ENCODE results near the gene LPCAT3.

Gene LPCAT3

GRCh38 chr12:6968426-6968825, 49.9 kb downstream of the LPCAT3 start:
- DNase-seq (ENCODE audit: low read depth, low spot score): no peak
- peak overlapping the region; percentile 72; the same call in 1 of the 2 replicates for H3K4me3 ChIP-seq (ENCODE audit: low read length)

GRCh38 chr12:6967651-6968100, 50.6 kb downstream of the LPCAT3 start:
- DNase-seq (ENCODE audit: low read depth, low spot score): no peak

GRCh38 chr12:6966351-6966750, 51.9 kb downstream of the LPCAT3 start:
- no peak overlapping the region for H3K4me3 ChIP-seq (ENCODE audit: low read length)
- DNase-seq (ENCODE audit: low read depth, low spot score): peak; percentile 85

More at GRCh38 chr12:6967651-6968100, 50.6 kb downstream of the LPCAT3 start:
- no peak overlapping the region for H3K4me3 ChIP-seq (ENCODE audit: low read length)

- no peak for DNase-seq (ENCODE audit: low read depth, low spot score)
- H3K4me3 ChIP-seq (ENCODE audit: low read length): no peak overlapping the region
These were observed 52.6 kb downstream of the LPCAT3 start for GRCh38 chr12:6965714-6966113.

- DNase-seq (ENCODE audit: low read depth, low spot score): peak; percentile 82
- H3K4me3 ChIP-seq (ENCODE audit: low read length): no peak overlapping the region
These were observed 53.1 kb downstream of the LPCAT3 start for GRCh38 chr12:6965026-6965661.

DNA sequence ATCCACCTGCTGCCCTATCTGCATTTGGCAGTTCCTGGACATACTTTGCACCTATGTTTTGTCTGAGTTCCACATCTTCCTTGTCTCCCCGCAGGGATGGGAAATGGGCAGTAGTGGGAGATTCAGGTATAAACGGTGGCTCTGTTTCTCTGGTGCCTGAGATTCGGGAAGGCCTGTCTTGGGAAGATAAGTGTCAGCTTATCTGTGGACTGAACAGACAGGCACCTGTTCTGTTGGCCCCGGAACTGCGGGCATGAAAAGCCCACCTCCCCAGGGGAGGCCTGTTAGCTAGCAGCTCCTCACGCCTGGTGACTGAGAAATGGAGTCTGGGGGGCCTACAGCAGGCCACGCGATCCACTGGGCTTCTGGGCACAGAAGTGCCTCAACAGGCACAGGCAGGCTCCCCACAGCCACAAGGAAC, 53.7 kb downstream of the LPCAT3 start:
- no peak for DNase-seq (ENCODE audit: low read depth, low spot score)
- no peak overlapping the region for H3K4me3 ChIP-seq (ENCODE audit: low read length)

DNA sequence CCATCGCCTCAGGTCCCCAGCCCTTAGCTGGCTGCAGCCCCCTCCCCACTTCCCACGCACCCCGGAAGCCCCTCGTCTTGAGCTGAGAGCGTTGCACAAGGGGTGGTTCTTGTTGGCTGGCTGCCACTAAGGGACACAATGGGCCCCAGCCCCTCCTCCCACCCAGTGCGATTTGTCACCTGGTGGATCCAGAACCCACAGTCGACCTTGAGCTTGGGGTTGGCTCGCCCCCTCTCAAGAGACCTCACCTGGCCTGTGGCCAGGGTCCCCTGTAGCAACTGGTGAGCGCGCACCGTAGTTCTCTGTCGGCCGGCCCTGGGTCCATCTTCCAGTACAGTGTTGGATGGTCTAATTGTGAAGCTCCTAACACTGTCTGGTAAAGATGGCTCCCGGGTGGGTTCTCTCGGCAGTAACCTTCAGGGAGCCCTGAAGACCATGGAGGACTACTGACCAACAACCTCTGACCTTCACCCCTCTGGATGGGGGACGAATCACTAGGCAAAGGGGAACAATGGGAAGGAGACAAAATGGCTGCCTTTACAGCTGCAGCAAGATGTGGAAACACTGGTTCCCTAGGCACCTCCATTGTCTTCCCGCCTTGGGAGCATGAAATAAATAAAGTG, 54.4 kb downstream of the LPCAT3 start:
- no peak overlapping the region for H3K4me3 ChIP-seq (ENCODE audit: low read length)
- no peak for DNase-seq (ENCODE audit: low read depth, low spot score)

DNA sequence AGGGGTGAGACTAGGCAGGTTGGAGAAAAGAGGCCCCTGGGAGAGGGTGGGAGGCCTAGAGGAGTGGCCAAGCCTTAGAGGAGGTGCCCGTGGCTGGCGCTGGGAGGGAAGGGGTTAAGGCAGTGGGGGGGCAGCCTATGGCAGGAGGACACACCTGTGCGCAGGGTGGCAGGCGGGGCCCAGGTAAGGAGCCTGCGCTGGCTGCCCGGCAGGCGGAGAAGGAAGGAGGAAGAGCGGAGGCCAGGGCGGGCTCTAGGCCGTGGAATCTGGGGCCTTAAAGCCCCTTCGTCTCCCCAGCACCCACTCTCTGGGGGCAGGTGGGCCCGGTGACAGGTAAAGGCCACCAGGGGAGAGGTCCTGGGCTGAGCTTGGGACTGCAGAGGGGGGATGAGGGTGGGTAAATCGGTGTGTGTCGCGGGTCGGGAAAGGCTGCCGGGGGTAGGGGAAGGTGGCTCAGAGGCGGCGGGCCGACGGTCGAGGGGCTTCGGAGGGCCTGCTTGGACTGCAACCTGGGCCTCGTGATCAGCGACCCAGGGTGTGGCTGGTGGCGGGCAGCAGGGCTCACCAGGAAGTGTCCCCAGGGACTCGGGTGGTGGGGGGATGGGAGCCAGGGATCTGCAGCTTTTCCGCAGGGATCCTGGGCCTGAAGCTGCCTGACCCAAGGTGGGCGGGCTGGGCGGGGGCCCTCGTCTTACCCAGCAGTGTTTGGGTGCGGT, 55.1 kb downstream of the LPCAT3 start:
- no peak for DNase-seq (ENCODE audit: low read depth, low spot score)
- H3K4me3 ChIP-seq (ENCODE audit: low read length): no peak overlapping the region

GRCh38 chr12:6962285-6963015, 55.8 kb downstream of the LPCAT3 start:
- H3K4me3 ChIP-seq (ENCODE audit: low read length): no peak overlapping the region

DNA sequence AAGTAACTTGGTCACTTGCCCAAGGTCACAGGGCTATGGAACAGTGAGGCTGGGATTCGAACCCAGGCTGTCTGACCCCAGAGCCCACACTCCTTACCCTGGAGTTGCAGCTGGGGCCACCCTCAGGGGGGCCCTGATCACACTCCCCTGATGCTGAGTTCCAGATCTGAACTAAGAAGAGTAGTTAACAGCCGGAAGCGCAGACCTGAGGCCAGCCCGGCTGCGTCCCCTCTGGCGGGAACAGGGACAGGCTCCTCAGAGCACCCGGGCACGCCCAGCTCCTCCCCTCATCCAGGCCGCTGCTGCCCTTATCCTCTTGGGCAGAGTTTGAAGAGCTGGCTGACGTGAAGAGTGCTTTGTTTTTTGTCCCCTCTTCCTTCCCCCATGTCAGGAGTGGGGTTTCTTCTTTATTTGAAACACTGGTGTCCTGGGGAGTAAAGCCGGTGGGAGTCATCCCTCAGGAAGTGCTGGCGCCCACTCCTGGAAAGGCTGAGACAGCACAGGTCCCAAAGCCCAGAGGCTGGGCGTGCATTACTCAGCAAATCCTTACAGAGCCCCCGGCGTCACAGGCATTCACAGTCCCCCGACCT, 56.5 kb downstream of the LPCAT3 start:
- H3K4me3 ChIP-seq (ENCODE audit: low read length): no peak overlapping the region

More at GRCh38 chr12:6962285-6963015, 55.8 kb downstream of the LPCAT3 start:
- DNase-seq (ENCODE audit: low read depth, low spot score): no peak

GRCh38 chr12:6961278-6961694, 57.0 kb downstream of the LPCAT3 start:
- no peak for DNase-seq (ENCODE audit: low read depth, low spot score)
- no peak overlapping the region for H3K4me3 ChIP-seq (ENCODE audit: low read length)

More for the DNA sequence above, 56.5 kb downstream of the LPCAT3 start:
- DNase-seq (ENCODE audit: low read depth, low spot score): no peak

DNA sequence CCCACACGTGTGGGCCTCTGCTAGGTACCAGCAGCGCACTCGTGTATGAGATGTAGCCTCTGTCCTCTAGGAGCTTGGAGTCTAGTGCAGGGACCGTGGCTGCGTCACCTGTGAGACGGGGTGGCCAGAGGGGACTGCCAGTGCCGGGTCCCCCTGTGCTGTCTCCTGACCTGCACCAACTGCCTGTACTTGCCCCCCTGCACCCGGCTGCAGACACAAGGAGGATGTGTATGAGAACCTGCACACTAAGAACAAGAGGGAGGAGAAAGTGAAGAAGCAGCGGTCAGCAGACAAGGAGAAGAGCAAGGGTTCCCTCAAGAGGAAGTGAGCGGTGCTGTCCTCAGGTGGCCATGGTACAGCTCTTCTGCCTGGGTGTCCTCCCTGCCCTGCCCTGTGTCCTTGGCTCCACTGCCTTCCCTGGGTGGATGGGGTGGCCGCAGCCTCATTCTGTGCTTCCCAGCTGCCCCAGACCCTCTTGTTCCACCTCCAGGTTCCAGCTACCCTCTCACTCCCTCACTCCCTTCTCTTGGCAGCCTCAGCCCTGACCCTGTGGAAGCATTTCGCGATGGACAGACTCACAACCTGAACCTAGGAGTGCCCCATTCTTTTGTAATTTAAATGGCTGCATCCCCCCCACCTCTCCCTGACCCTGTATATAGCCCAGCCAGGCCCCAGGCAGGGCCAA, 57.5 kb downstream of the LPCAT3 start:
- no peak for DNase-seq (ENCODE audit: low read depth, low spot score)
- no peak overlapping the region for H3K4me3 ChIP-seq (ENCODE audit: low read length)

DNA sequence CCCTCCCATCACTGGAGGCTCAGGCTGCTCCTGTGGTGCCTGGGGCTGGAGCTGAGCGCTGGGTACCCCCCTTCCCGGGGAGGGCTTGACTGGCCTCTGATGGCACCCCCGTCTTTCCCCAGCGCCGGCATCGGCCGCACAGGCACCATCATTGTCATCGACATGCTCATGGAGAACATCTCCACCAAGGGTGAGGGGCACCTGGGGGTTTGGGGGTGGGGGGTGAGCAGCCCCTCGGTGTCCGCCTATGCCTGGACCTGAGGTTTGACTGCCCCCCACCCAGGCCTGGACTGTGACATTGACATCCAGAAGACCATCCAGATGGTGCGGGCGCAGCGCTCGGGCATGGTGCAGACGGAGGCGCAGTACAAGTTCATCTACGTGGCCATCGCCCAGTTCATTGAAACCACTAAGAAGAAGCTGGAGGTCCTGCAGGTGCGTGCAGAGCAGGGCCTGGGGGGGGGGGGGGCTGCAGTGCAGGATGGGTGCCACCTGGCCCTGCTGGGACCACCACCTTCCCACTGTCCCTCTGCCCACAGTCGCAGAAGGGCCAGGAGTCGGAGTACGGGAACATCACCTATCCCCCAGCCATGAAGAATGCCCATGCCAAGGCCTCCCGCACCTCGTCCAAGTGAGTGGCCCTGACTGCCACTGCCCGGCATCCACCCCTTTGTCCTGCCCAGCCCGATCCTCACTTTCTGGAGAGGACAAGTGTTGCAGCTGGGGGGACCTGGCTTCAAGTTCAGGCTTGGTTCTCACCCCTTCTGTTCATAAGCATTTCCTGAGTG, 58.3 kb downstream of the LPCAT3 start:
- no peak for DNase-seq (ENCODE audit: low read depth, low spot score)
- no peak overlapping the region for H3K4me3 ChIP-seq (ENCODE audit: low read length)

DNA sequence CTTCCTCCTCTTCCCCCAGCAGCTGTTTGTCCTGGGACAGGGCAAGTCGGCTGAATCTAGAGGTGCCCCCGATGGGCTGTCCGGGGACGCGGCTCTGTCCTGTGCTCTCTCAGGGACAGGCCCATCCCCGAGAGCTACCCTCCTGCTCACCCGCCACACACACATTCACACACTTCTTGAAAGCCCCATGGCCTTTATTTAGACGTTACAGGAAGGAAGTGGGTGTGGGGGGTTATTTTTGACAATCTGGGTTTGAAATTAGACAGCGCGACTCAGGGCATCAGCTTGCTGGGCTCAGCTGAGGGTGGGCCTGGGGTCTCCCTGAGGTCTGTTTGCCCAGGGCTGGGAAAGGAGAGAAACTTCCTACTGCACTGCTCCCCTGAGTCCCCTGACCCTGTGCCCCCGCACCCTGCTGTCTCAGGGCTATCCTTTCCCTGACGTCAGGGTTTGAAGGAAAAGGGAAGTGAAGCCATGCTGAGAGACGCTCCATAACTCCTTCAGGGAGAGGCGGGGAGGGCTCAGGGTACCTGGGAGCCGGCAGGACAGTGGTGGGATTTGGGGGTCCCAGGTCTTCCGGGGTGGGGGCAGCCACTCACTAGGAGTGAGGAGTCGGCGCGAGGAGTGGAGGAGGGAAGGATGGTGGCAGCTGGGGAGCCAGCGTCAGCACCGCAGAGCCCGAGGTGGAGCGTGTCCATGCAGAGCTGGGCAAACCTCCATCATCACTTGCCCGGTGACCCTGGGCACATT, 59.0 kb downstream of the LPCAT3 start:
- H3K4me3 ChIP-seq (ENCODE audit: low read length): peak overlapping the region; percentile 52
- DNase-seq (ENCODE audit: low read depth, low spot score): peak; percentile 86

DNA sequence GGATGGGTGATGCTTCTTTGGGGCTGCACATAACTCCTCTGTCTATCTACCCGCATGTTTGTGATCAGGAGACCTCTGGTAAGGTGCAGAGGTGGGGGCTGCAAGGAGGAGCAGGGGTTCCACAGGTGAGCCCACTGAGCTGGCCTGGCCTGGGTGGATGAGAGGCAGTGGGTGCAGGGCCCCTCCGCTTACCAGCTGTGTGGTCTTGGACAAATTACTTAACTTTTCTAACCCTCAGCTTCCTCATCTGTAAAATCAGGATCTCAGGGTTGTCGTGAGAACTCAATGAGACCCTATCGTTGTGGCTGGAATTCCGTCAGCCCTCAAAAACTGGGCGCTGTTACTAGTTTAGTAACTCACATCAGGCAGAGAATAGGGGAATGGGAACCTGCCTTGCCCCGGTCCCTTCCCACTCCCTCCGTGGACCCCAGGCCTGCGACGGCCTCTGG, 59.6 kb downstream of the LPCAT3 start:
- H3K4me3 ChIP-seq (ENCODE audit: low read length): peak overlapping the region; percentile 52
- no peak for DNase-seq (ENCODE audit: low read depth, low spot score)

- DNase-seq (ENCODE audit: low read depth, low spot score): no peak
- H3K4me3 ChIP-seq (ENCODE audit: low read length): peak overlapping the region; percentile 52
These were observed 60.3 kb downstream of the LPCAT3 start for GRCh38 chr12:6957741-6958608.
